AG10803 (cell line): Measurements from ENCODE around the gene PSME1.
A peak's percentile ranks its signal among the peaks of the same experiment; 100 is the strongest.

Experiments used
- DNase-seq: peaks from one replicate; pipeline ENCODE4 v3.0.0; 2010; ENCODE audit warnings: low read depth
- H3K4me3 ChIP-seq: 2 replicates; pipeline ENCODE4 v1.5.1; 2011; ENCODE audit warnings: mild to moderate bottlenecking, low read length, control low read depth
- CTCF ChIP-seq: conservative IDR thresholded peaks from 2 replicates; pipeline ENCODE4 v1.5.1; 2011; ENCODE audit warnings: mild to moderate bottlenecking, low read length, control low read depth, inconsistent platforms

PSME1 gene

GRCh38 chr14:24093207-24093900 is 42.6 kb upstream of the PSME1 start:
- TF ChIP-seq CTCF = no peak
- no peak for DNase-seq
- H3K4me3 ChIP-seq = peak overlapping the region; percentile 31

GRCh38 chr14:24093901-24094840 is 41.8 kb upstream of the PSME1 start, which contains the start of gene PCK2:
Gene PCK2, plus strand, starts transcription at chr14:24094311. Its CDS starts 95 bp downstream, at chr14:24094406.
- peak; percentile 98 for DNase-seq
- peak within 1 kb of the TSS; percentile 95 for H3K4me3 ChIP-seq
- peak; percentile 28 for TF ChIP-seq CTCF

GRCh38 chr14:24094841-24095270 is 41.1 kb upstream of the PSME1 start:
- no peak for TF ChIP-seq CTCF
- peak overlapping the region; percentile 95 for H3K4me3 ChIP-seq
- peak; percentile 5 for DNase-seq

- peak overlapping the region; percentile 95 for H3K4me3 ChIP-seq
- DNase-seq = peak; percentile 75
- TF ChIP-seq CTCF = no peak
Observed at GRCh38 chr14:24095271-24096068, 40.5 kb upstream of the PSME1 start.

- peak overlapping the region; percentile 27 for H3K4me3 ChIP-seq
- no peak for DNase-seq
- no peak for TF ChIP-seq CTCF
Observed at GRCh38 chr14:24096545-24097181, 39.3 kb upstream of the PSME1 start.

- no peak for DNase-seq
- TF ChIP-seq CTCF = no peak
- no peak overlapping the region for H3K4me3 ChIP-seq
Observed at GRCh38 chr14:24098229-24098926, 37.6 kb upstream of the PSME1 start.
